IPS-NIHi7 (cell line): ENCODE data around the gene SEMA3A.

Experiments used
- DNase-seq: peaks from one replicate; pipeline ENCODE4 v3.0.0; 2012; ENCODE audit warnings: mixed read lengths; ENCODE audit errors: extremely low spot score

SEMA3A gene

GRCh38 chr7:84111842-84112241 is 82.7 kb downstream of the SEMA3A start:
- no peak for DNase-seq

DNA sequence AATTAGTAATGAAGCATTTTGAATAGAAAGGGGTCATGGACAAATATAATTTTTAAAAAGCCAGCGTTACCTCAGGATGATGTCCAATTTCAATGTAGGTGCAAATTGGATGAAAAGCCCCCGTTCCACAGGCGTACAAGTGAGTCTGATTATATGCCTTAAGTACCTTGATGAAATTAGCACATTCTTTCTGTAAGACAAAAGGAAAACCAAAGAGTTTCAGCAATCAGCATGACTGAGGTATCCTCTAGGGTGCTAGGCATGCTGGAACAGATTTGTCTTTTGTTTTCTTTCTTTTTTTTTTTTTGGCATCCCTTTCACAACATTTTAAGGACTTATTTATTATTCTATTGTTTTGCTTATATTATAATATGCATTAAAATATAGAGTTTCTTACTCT is 84.2 kb downstream of the SEMA3A start:
- no peak for DNase-seq

GRCh38 chr7:84108787-84109186 is 85.8 kb downstream of the SEMA3A start:
- DNase-seq: no peak

DNA sequence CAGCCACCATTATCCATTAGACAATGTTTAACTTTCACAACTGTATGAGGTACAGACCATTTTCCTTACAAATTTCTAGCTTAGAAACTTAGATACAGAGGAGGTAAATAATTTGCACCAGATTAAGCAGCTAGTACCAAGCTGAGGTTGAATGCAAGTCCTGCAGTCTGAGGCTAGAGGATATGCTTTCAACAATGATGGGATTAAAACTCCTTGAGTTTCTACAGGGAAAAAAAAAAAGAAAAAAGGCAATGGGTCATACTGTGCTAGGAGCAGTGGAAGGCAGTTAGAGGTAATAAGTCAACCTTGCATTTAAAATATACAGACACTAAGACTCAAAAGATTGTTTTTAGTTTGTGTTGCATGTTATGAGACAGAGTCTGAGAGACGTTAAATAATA is 86.5 kb downstream of the SEMA3A start:
- no peak for DNase-seq

- no peak for DNase-seq
Observed at GRCh38 chr7:84107259-84107658, 87.3 kb downstream of the SEMA3A start.

- no peak for DNase-seq
Observed at GRCh38 chr7:84106291-84106690, 88.3 kb downstream of the SEMA3A start.

DNA sequence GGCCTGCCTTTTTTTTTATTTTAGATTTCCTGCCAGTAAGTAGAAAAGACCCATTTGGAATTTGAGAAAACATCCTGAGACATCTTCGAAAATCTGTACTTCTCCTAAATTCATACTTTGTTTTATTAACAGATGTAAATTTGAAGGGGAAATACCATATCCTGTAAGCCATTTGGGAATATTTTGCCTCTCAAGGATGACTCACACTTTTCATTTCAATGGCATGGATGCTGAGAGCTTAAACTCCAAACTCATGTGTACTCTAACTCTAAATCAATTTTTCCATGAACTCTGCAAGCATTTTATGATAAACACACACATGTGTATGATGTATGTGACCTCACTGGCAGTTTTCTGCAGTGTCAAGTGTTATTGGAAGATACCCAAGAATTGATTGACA is 89.0 kb downstream of the SEMA3A start:
- no peak for DNase-seq

DNA sequence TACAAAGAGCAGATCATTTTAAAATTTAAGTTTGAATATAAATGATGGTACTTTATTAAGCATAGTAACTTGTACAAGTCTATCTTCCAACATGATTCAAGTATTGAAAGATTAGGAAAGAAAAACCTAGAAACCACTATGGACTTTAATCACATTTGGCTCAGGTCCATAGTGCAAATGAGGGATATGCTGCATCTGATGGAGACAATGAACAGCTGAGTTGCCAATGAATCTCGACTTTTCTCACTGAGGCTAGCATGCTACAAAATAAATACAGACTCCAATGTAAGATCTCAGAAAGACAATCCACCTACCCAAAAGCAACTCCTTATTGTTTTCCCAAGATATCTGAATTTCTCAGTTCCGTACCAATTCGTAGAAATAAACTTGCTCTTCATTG is 89.8 kb downstream of the SEMA3A start:
- no peak for DNase-seq

DNA sequence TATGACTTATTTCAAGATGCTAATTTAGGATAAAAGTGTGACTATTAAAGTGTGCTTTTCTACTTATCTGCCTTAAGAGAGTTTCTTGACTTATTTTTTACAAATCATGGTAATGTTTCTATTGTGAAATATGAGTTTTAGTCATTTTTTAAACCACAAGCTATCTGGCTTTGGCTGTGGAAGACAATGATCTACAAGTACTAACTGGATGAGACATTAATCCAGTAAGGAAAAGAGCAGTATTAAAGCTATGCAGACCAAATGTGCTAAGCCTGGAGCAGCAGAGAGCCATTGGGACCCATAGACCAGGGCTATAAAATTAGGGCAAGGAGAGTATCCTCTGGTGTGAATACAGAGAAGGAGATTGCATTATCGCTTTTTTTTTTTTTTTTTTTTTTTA is 92.4 kb downstream of the SEMA3A start:
- DNase-seq: no peak

DNA sequence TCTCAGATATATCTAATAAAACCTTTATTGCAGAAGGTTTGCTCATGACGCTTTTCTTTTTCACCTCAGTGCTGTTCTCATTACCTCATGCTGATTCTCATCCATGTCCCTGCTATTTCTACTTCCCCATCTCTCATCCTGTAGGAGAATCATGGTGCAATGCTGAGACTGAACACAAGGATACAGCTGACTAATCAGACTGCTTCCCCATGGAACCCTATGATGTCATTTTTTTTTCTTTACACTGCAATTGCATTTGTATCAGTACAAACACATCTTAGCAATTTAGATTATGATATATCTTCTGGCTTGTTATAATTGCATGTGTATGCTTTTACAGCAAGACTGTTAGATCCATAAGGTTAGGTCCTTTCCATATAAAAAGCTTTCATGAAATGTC is 93.7 kb downstream of the SEMA3A start:
- no peak for DNase-seq

- DNase-seq: no peak
Observed at GRCh38 chr7:84095971-84096370, 98.6 kb downstream of the SEMA3A start.

- no peak for DNase-seq
Observed at GRCh38 chr7:84092207-84092606, 102.4 kb downstream of the SEMA3A start.

DNA sequence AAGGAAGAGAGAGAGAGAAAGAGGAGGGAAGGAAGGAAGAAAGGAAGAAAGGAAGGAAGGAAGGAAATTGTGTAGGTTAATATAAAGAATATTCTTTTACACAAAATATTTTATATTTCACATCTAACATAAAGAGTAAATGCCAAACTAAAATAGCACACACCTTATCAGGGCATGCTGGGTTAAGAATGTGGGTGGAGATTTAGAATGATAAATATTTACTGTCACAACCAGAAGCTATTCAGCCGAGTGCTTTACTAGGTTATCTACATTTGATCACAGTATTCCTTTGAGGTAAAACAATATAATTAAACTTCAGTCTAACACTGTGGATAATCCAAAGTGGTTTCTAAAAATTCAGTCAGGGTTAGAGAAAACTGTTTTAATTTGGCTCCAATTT is 103.3 kb downstream of the SEMA3A start:
- DNase-seq: no peak

GRCh38 chr7:84088802-84089201 is 105.8 kb downstream of the SEMA3A start:
- no peak for DNase-seq

GRCh38 chr7:84085998-84086397 is 108.6 kb downstream of the SEMA3A start:
- no peak for DNase-seq

DNA sequence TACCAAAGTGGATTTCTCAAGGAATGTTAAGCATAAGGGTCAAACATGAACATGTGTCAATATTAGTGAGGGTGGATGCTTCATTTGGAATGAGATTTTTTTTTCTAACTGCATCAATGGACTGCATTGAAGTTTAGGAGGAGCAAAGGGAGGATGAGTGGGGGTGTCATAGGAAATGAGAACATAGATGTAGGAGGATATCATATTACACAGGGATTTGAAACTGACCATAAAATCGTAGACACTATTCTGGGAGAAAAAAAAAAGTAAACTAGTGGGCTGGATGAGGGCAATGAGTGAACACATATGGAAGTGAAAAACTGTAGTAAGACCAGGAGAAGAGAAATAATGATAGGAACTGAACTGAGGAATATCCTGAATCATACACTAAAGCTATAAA is 109.4 kb downstream of the SEMA3A start:
- no peak for DNase-seq

DNA sequence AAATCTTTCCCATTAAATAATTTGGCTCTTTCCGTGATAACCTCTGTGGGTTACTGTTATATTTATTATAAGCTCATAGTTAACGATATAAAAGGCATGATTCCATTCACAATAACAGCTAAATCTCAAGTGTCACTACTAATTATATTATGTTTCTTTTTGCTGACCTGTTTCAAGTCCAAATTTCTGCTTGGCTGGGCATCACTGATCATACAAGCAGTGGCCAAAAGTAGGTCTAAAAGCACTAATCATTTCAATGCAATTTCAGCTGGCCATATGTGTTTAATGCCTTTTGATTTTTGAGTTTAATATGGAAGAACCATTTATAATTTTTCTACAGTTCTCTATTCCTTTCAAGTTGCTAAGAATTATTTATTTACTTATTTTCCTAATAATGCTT is 110.7 kb downstream of the SEMA3A start:
- DNase-seq: no peak

- no peak for DNase-seq
Observed at GRCh38 chr7:84081973-84082522, 112.5 kb downstream of the SEMA3A start.

DNA sequence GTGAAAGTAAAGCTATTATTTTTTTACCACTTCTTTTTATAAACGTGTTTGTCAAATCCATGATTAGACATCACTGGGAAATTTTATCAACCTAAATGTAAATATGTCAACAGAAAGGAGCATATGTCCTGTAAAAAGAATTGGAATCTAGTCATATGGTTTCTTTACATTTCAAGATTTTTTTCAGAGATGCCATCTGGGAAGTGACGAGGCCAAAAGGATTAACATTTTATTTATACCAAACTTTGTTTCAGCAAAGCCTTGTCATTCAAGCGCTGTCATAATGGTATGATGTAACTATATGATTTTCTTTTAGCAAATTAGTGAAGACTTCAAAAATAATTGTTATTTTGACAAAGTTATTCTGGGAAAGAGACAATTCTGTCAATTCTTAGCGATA is 117.3 kb downstream of the SEMA3A start:
- no peak for DNase-seq

DNA sequence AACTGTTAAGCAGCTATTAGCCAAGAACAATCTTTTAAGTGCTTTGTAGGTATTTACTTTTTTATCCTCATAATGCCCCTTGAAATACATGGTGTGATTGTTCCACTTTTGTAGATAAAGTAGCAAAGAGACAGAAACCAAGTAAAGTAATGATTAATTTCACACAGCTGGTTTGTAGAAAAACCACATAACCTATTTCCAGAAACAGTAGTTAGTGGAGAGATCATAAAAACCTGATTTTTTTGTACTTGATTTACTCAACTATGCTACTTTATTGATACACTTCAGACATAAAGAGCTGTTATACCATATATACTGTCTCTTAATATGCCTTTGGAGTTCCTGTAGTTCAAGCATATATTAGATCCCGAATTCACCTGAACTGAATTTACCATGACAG is 118.4 kb downstream of the SEMA3A start:
- no peak for DNase-seq

DNA sequence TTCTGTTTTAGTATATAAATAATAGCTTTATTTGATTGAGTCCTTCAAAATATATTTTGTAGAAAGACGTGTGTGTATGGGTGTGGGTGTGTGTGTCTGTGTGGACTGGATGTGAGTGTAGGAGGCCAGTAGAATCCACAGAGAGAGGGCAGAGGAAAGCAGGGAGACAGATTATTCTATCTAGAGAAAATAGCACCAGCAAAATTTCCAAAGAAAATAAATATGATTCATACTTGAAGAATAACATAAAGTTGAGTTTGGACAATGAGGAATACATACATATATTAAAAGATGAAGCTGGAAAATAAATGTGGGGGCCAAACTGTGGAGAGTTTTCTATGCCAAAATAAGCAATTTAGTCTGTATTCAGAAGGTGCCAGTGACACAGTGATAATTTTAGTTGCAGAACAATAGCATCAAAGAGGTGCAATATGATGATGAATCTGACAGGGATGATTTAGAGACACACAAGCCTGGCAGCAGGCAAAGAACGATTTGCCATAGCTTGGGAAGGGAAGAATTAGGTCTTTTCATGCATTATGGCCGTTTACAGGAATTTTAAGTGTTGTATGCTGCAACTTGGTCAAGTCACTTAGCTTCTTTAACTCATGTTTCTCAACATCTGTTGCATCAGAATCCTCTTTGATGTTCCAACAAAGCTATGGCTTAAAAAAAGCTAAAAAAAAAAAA is 121.3 kb downstream of the SEMA3A start:
- no peak for DNase-seq

DNA sequence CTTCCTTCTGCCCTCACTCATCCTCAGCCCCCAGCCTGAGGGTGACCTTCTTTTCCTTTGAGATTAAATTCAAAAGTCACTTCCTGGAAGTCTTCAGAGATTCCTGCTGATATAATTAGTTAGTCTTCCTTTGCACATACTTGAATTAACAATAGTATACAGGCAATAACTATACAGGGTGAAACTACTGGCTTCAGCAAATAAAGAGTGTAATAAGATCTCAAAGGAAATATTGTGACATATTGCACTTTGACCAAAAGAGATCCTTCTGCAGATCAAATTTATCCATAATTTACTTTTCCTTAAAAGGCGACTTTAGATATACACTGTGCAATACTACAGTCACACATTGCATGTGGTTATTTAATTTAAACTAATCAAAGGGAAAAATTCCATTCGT is 123.8 kb downstream of the SEMA3A start:
- DNase-seq: no peak

DNA sequence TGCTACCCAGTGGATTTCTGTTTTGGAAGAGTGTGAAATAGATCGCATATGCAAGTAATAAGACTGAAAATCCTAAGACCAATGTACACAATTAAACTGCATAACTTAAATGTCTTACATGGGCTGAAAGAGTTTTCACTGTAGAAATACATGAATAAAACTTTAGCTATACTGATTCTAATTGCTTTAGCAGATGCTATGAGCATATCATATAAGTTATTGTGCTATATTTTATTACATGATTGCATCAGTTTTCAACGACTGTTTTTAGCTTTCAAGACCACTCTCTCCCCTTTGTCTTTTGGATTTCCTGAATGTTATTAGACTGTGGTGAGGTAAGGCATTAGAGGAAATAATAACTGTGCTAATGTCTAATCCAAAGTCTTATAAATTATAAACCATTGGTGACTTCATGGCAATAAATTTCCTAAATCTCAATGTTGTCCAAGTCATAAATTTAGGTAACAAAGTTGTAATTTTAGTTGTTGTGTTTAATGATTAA is 124.5 kb downstream of the SEMA3A start:
- no peak for DNase-seq

DNA sequence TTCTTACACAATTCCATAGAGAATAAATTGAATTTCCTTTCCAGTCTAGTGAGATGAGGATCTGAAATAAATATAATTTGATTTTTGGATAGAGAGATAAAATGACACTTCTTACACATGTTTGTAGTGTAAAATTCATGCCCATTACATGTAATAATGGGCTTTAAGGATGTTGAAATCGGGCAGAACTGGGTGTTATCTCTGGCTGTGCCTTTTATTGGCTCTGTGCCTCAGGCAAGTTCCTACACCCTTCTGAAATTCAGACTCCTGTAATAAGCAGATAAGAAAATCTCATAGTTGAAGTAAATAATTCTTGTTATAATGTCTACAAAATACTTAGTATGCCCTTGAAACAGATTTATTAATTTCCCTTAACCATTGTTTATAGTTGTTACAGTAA is 125.6 kb downstream of the SEMA3A start:
- no peak for DNase-seq
